ENCODE data around the gene C18orf63.
"Not testable (repeated sequence)": the region's sequence is repeated elsewhere in the genome, so short reads cannot be mapped to it uniquely, and the experiment has no call there.

The C18orf63 gene

GRCh38 chr18:74315464-74316256, at the start of gene C18orf63:
C18orf63 (plus strand) TSS chr18:74315839; CDS start chr18:74317866, 2,027 bp downstream.
- no peak for DNase-seq

GRCh38 chr18:74266161-74266560, 49.5 kb upstream of the C18orf63 start:
- DNase-seq: no peak

- DNase-seq: no peak
These were observed 47.5 kb upstream of the C18orf63 start for GRCh38 chr18:74268175-74268574.

- DNase-seq: no peak
These were observed 46.6 kb upstream of the C18orf63 start for GRCh38 chr18:74268933-74269620.

GRCh38 chr18:74271635-74272034, 44.0 kb upstream of the C18orf63 start:
- DNase-seq: no peak

- DNase-seq: peak; percentile 66
These were observed 42.2 kb upstream of the C18orf63 start for GRCh38 chr18:74273394-74273793.

GRCh38 chr18:74274700-74275099, 40.9 kb upstream of the C18orf63 start:
- no peak for DNase-seq

GRCh38 chr18:74275736-74276135, 39.9 kb upstream of the C18orf63 start:
- DNase-seq: no peak

GRCh38 chr18:74276609-74277008, 39.0 kb upstream of the C18orf63 start:
- no peak for DNase-seq

GRCh38 chr18:74277296-74277695, 38.3 kb upstream of the C18orf63 start:
- DNase-seq: no peak

- no peak for DNase-seq
These were observed 37.6 kb upstream of the C18orf63 start for GRCh38 chr18:74278058-74278457.

- DNase-seq: no peak
These were observed 36.7 kb upstream of the C18orf63 start for GRCh38 chr18:74278983-74279382.

GRCh38 chr18:74281011-74281979, 34.3 kb upstream of the C18orf63 start:
- peak; percentile 47 for DNase-seq

GRCh38 chr18:74281980-74282754, 33.5 kb upstream of the C18orf63 start:
- DNase-seq: peak; percentile 66

- no peak for DNase-seq
These were observed 32.7 kb upstream of the C18orf63 start for GRCh38 chr18:74282755-74283554.

- no peak for DNase-seq
These were observed 32.0 kb upstream of the C18orf63 start for GRCh38 chr18:74283646-74284045.

GRCh38 chr18:74284191-74284979, 31.3 kb upstream of the C18orf63 start:
- peak; percentile 87 for DNase-seq

GRCh38 chr18:74284980-74285355, 30.7 kb upstream of the C18orf63 start:
- DNase-seq: peak; percentile 76

GRCh38 chr18:74285583-74285982, 30.1 kb upstream of the C18orf63 start:
- not testable (repeated sequence) for DNase-seq

GRCh38 chr18:74286106-74286855, 29.4 kb upstream of the C18orf63 start:
- DNase-seq: no peak
